Measurements from ENCODE around the gene AKNAD1.

The AKNAD1 gene

DNA sequence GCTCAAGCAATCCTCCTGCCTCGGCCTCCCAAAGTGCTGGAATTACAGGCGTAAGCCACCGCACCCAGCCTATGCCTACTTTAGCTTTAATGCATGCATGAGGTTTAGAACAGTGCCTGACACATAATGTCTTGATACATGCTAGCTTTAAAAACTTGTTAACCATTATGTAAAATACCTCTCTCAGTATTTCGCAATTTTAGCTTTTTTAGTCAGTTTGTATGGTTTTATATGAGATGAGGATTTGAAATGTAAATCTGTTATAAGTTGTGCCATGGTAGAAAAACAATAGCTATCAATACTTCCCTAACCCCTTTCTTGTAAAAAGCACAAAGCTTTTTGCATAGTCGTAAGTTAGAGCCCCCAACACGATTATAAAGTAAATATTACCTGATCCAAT, 4.7 kb upstream of the AKNAD1 start:
- peaks cover 5% of the 10 kb centered on the region for H3K4me1 ChIP-seq (ENCODE audit: control insufficient read depth, insufficient read depth, low read length)
- H3K4me3 ChIP-seq (ENCODE audit: low read depth, low read length) = no peak overlapping the region
- H3K9me3 ChIP-seq (ENCODE audit: control insufficient read depth, insufficient read depth, low read length) = no peaks in the 10 kb centered on the region
- no peaks in the 10 kb centered on the region for H3K27me3 ChIP-seq (ENCODE audit: control insufficient read depth, insufficient read depth, low read length)
- no peak overlapping the region for H3K9ac ChIP-seq (ENCODE audit: low read depth, low read length)
- no peaks in the 10 kb centered on the region for H3K36me3 ChIP-seq (ENCODE audit: control insufficient read depth, insufficient read depth, low read length)

DNA sequence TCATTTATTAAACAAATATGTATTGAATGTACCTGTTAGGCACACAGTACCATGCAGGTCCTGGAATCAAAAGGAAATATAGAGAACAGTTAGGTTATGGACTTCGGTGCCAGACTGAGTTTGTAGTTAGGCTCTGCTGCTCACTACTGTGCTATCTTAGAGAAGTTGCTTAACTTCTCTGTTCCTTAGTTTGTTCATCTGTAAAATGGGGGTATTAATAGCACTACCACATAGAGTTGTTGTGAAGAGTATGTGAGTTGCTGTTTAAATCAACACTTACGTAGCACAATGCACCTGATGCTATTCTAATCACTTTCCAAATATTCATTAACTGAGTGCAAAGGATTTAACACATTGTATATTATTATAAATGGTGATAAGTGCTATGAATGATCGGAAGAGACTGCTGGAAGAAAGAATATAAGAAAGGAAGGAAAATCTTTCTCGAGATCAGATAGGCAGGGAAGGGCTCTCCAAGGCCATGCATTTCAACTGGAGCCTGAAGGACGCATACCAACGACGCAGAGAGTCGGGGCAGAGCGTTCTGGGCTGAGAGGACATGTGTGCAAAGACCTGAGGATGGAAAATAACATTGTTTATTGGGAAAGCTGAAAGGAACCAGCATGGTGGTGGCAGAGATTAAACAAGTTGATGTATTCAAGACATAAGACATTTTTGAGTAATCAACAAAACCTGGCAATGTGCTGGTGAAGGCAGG, 3.5 kb upstream of the AKNAD1 start:
- no peaks in the 10 kb centered on the region for H3K27me3 ChIP-seq (ENCODE audit: control insufficient read depth, insufficient read depth, low read length)
- H3K36me3 ChIP-seq (ENCODE audit: control insufficient read depth, insufficient read depth, low read length) = no peaks in the 10 kb centered on the region
- H3K4me3 ChIP-seq (ENCODE audit: low read depth, low read length) = no peak overlapping the region
- peaks cover 5% of the 10 kb centered on the region for H3K4me1 ChIP-seq (ENCODE audit: control insufficient read depth, insufficient read depth, low read length)
- H3K9me3 ChIP-seq (ENCODE audit: control insufficient read depth, insufficient read depth, low read length) = no peaks in the 10 kb centered on the region
- no peak overlapping the region for H3K9ac ChIP-seq (ENCODE audit: low read depth, low read length)

DNA sequence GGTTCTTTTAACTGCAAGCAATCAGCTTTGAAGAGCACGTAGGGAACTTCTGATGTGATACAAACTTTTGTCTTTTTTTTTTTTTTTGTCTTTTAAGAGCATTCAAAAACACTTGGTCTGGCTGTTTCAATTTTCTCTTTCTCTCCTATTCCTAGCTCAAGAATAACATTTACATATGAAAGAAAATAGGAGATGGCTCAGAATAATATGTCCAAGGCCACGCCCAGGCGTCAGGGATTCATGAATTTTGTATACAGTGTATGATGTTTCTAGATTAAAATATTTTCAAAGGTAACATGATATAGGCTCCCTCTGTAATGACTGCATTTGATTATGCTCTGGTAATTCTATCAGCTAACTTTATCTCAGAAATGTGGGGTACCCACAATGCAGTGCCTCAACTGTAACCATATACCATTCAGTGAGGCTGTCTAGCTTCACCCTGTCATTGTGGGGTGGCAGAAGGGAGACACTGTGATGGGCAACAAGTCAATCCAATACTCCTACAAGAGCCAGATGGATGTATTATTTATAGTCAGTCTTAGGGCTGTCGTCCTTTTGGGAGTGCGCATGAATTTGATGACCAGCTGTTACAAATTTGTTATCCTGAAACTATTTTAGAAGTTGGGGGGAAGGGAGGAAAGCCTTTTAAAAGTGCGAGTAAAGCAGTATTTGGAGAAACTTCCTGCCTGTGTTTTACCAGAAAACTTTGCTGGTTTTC, 1.5 kb upstream of the AKNAD1 start:
- no peak overlapping the region for H3K4me3 ChIP-seq (ENCODE audit: low read depth, low read length)
- no peaks in the 10 kb centered on the region for H3K9me3 ChIP-seq (ENCODE audit: control insufficient read depth, insufficient read depth, low read length)
- H3K9ac ChIP-seq (ENCODE audit: low read depth, low read length) = no peak overlapping the region
- H3K27me3 ChIP-seq (ENCODE audit: control insufficient read depth, insufficient read depth, low read length) = no peaks in the 10 kb centered on the region
- no peaks in the 10 kb centered on the region for H3K36me3 ChIP-seq (ENCODE audit: control insufficient read depth, insufficient read depth, low read length)
- H3K4me1 ChIP-seq (ENCODE audit: control insufficient read depth, insufficient read depth, low read length) = peaks cover 5% of the 10 kb centered on the region

DNA sequence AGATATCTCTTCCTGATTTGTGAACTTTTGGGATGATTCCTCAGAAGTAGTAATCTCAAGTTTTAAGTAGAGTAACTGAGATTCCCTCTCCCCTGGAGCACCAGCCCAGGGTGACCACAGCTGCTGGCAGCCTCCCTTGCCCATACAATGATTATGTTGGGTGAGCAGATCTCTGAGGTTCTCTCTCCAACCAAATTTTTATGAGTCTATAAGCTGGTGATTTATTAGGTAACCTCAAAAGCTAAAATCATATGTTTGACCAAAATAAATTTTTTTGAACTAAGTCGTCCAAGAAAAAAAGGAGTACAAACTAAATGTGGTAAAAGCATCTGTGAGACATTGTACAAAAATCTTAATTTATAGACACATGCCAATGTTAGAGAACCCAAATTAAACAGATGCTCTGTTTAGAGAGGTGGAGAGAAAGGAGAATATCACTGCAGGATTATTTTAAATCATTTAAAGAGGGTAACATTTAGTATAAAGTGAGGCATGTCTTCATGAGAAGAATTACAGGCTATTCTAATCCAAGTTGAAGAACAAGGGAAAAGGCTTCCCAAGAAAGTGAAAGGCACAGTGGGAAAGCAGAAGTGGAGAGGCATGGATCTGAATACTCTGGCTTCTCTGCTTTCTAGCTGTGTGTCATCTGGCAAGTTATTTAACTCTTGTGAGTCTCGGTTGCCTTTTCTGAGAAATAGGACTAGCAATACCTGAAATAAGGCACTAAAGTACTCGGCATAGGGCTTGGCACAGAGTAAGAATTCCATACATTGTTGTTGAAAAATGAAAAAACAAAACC, 2.5 kb downstream of the AKNAD1 start:
- no peaks in the 10 kb centered on the region for H3K36me3 ChIP-seq (ENCODE audit: control insufficient read depth, insufficient read depth, low read length)
- H3K27me3 ChIP-seq (ENCODE audit: control insufficient read depth, insufficient read depth, low read length) = no peaks in the 10 kb centered on the region
- no peak overlapping the region for H3K4me3 ChIP-seq (ENCODE audit: low read depth, low read length)
- H3K9ac ChIP-seq (ENCODE audit: low read depth, low read length) = no peak overlapping the region
- no peaks in the 10 kb centered on the region for H3K9me3 ChIP-seq (ENCODE audit: control insufficient read depth, insufficient read depth, low read length)
- H3K4me1 ChIP-seq (ENCODE audit: control insufficient read depth, insufficient read depth, low read length) = peaks cover 5% of the 10 kb centered on the region

DNA sequence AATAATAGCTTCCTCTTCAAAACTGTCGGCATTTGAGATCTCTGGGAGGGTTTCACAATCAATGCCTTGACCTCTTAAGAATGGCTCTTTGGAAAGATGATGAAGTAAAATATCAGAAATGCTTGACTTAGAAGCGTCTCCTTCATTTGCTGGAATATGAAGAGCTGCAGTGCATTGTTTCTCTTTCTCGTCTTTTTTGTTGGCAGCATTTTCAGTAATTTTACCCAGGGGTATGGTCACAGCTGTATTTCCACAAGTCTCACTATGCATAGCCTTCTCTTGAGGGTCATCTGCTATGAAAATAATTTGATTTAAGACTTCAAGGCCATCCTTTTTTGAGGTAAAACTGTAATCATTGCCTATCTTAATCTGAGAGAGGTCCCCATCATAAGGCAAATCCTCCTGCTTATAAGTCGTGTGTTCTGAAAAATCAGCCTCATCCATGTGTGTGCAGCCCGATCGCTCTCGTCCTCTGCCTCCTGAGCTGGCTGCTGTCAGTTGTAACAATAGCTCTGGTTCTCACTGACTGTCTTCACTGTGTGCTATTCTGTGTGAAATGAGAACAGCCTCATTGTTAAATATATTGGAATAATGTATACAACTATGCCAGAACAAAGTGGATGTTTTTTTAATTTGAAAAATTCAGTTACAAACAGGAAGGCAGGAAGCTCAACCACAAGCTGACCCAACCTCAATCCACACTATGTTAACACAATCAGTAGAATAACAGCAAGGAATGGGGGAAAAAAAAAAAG, 4.5 kb downstream of the AKNAD1 start:
- H3K9ac ChIP-seq (ENCODE audit: low read depth, low read length) = no peak overlapping the region
- no peaks in the 10 kb centered on the region for H3K9me3 ChIP-seq (ENCODE audit: control insufficient read depth, insufficient read depth, low read length)
- H3K4me1 ChIP-seq (ENCODE audit: control insufficient read depth, insufficient read depth, low read length) = no peaks in the 10 kb centered on the region
- H3K27me3 ChIP-seq (ENCODE audit: control insufficient read depth, insufficient read depth, low read length) = no peaks in the 10 kb centered on the region
- H3K4me3 ChIP-seq (ENCODE audit: low read depth, low read length) = no peak overlapping the region
- no peaks in the 10 kb centered on the region for H3K36me3 ChIP-seq (ENCODE audit: control insufficient read depth, insufficient read depth, low read length)

DNA sequence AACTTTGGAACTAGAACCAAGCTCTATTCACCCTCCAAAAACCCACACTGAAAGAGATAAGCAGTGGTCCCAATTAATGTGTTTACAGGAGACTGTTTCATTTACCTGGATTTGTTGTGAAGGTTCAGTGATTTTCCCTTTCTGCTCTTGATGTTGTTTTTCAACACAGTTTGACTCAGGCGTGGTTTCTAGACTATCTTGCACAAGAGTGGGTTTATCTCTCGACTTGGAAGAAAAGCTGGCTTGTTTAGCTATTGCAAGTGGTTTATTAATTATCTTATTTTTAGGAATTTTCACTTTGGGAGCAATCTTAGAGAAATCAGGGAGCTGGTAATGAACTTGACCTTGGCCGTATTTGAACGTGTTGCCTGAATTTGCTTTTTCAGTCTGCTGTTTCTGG, 5.3 kb downstream of the AKNAD1 start:
- Histone ChIP-seq H3K4me1 (ENCODE audit: control insufficient read depth, insufficient read depth, low read length) (no peaks in the 10 kb centered on the region), H3K36me3 (ENCODE audit: control insufficient read depth, insufficient read depth, low read length) (no peaks in the 10 kb centered on the region), H3K27me3 (ENCODE audit: control insufficient read depth, insufficient read depth, low read length) (no peaks in the 10 kb centered on the region), H3K4me3 (ENCODE audit: low read depth, low read length) (no peak overlapping the region), H3K9ac (ENCODE audit: low read depth, low read length) (no peak overlapping the region), H3K9me3 (ENCODE audit: control insufficient read depth, insufficient read depth, low read length) (no peaks in the 10 kb centered on the region)

DNA sequence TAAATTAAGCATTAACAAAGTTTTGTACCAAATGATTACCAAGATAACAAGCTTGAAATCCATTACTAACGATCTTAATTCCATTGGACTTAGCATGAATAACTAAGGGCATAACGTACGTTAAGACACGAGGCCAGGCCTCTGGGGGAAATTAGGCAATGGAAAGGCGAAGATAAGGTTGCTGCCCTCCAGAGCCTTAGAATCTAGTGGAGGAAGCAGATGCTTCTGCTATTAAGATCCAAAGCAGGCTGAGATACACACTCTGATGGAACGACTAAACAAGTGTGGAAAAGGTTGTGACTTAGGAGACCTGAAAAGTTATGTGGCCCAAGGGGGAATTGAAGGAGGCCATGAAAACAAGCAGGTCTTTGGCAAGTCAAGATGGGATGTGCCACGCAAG, 6.0 kb downstream of the AKNAD1 start:
- Histone ChIP-seq H3K27me3 (ENCODE audit: control insufficient read depth, insufficient read depth, low read length) (no peaks in the 10 kb centered on the region), H3K9ac (ENCODE audit: low read depth, low read length) (no peak overlapping the region), H3K4me1 (ENCODE audit: control insufficient read depth, insufficient read depth, low read length) (no peaks in the 10 kb centered on the region), H3K36me3 (ENCODE audit: control insufficient read depth, insufficient read depth, low read length) (no peaks in the 10 kb centered on the region), H3K9me3 (ENCODE audit: control insufficient read depth, insufficient read depth, low read length) (no peaks in the 10 kb centered on the region), H3K4me3 (ENCODE audit: low read depth, low read length) (no peak overlapping the region)

DNA sequence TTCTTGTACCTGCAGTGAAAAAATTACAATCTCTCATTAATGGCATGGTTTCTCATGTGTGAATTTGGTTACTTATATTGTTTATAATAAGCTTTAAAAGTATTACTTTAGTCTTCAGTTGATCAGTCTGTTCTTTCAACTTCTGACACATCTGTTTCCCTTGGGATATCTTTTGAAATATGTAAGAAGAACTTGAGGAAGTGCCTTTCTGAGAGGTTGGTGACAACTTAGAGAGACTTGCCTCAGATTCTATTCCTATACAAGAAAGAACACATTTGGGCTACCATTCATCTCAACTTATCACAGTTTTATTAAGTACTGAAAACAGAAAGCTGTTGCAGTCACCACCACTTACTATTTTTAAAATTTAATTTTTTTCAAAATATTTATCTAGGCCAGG, 8.1 kb downstream of the AKNAD1 start:
- H3K27me3 ChIP-seq (ENCODE audit: control insufficient read depth, insufficient read depth, low read length) = no peaks in the 10 kb centered on the region
- no peaks in the 10 kb centered on the region for H3K36me3 ChIP-seq (ENCODE audit: control insufficient read depth, insufficient read depth, low read length)
- no peaks in the 10 kb centered on the region for H3K9me3 ChIP-seq (ENCODE audit: control insufficient read depth, insufficient read depth, low read length)
- H3K4me1 ChIP-seq (ENCODE audit: control insufficient read depth, insufficient read depth, low read length) = no peaks in the 10 kb centered on the region
- H3K4me3 ChIP-seq (ENCODE audit: low read depth, low read length) = no peak overlapping the region
- H3K9ac ChIP-seq (ENCODE audit: low read depth, low read length) = no peak overlapping the region

DNA sequence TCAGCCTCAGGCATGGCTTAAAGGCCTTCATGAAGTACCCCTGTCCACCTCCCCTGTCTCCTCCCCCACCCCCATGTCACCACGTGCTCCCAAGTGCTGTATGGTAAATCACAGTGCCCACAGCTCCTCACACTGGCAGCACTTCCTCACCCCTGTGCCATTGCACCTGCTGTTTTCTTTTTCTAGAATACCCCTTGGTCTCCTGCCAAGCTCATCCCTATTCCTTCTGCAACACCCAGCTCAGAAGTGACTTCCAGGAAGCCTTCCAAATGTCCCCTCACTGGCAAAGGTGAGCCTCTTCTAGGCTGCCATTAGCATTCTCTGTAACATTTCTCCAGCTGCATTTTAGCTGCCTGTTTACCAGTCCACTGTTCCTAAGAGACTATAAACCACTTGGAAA, 9.4 kb downstream of the AKNAD1 start:
- no peak overlapping the region for H3K9ac ChIP-seq (ENCODE audit: low read depth, low read length)
- H3K4me3 ChIP-seq (ENCODE audit: low read depth, low read length) = no peak overlapping the region
- no peaks in the 10 kb centered on the region for H3K36me3 ChIP-seq (ENCODE audit: control insufficient read depth, insufficient read depth, low read length)
- H3K9me3 ChIP-seq (ENCODE audit: control insufficient read depth, insufficient read depth, low read length) = no peaks in the 10 kb centered on the region
- H3K4me1 ChIP-seq (ENCODE audit: control insufficient read depth, insufficient read depth, low read length) = no peaks in the 10 kb centered on the region
- no peaks in the 10 kb centered on the region for H3K27me3 ChIP-seq (ENCODE audit: control insufficient read depth, insufficient read depth, low read length)

DNA sequence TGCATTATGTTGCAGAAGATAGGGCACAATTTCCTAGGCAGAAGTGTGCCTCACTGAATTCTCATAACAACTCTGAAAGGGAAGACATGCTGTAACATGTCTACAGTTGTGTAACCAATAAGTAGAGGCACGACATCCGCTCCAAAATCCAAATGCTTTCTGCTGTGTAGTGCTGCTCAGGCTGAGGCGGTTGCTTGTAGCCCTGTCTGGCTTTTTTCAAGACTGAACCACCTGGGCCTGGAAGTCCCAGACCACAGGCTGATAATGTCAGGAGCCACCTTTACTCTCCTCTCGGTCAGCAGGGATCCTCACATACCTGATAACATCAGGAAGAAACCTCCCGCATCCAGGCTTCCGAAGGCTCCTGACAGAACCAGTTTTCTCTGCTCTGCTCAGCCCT, 10.9 kb downstream of the AKNAD1 start:
- no peaks in the 10 kb centered on the region for H3K4me1 ChIP-seq (ENCODE audit: control insufficient read depth, insufficient read depth, low read length)
- no peaks in the 10 kb centered on the region for H3K27me3 ChIP-seq (ENCODE audit: control insufficient read depth, insufficient read depth, low read length)
- H3K4me3 ChIP-seq (ENCODE audit: low read depth, low read length) = no peak overlapping the region
- H3K9ac ChIP-seq (ENCODE audit: low read depth, low read length) = no peak overlapping the region
- H3K36me3 ChIP-seq (ENCODE audit: control insufficient read depth, insufficient read depth, low read length) = no peaks in the 10 kb centered on the region
- H3K9me3 ChIP-seq (ENCODE audit: control insufficient read depth, insufficient read depth, low read length) = no peaks in the 10 kb centered on the region

DNA sequence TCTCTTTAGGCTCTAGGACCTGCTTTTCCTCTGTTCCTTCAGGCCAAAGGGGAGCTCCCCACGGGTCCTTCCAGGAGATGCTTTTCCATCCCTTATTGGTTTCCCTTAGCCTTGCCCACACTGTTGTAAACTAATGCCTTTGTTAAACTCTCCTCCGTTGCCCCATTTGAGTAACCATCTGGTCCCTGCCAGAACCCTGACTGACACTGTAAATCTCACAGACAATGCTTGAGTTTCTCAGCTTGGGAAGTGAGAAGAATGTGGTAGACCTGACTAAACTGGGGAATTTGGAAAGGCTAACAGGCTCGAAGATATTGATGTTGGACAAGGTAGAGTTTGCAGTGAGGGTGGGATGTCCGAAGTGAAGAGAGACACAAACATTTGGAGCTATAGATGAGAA, 11.4 kb downstream of the AKNAD1 start:
- H3K9ac ChIP-seq (ENCODE audit: low read depth, low read length) = no peak overlapping the region
- H3K4me3 ChIP-seq (ENCODE audit: low read depth, low read length) = no peak overlapping the region
- no peaks in the 10 kb centered on the region for H3K9me3 ChIP-seq (ENCODE audit: control insufficient read depth, insufficient read depth, low read length)
- H3K4me1 ChIP-seq (ENCODE audit: control insufficient read depth, insufficient read depth, low read length) = no peaks in the 10 kb centered on the region
- H3K36me3 ChIP-seq (ENCODE audit: control insufficient read depth, insufficient read depth, low read length) = no peaks in the 10 kb centered on the region
- no peaks in the 10 kb centered on the region for H3K27me3 ChIP-seq (ENCODE audit: control insufficient read depth, insufficient read depth, low read length)
